HepG2 (cell line): ENCODE data around the gene SDR42E2. TPM values are rescaled to one million over a fixed set of nuclear protein-coding genes. Genes with fewer than 3 reads are reported as not detected.

ENCODE experiments used
- BRCA1 ChIP-seq: sonication (generic); formaldehyde crosslinking; IDR thresholded peaks from 2 replicates; pipeline ENCODE4 v1.4.0; 2020; ENCODE audit warnings: missing genetic modification reagents
- CHCHD3 ChIP-seq: sonication (generic); formaldehyde crosslinking; IDR thresholded peaks from 2 replicates; pipeline ENCODE4 v1.8.0; 2022; ENCODE audit warnings: mild to moderate bottlenecking, missing genetic modification reagents, moderate library complexity
- KDM3A ChIP-seq: IDR thresholded peaks from 2 replicates; pipeline ENCODE4 v1.6.1; 2018; ENCODE audit warnings: low read depth, missing compliant biosample characterization
- KLF9 ChIP-seq: IDR thresholded peaks from 2 replicates; pipeline ENCODE4 v1.6.1; 2016; ENCODE audit warnings: low read depth
- SIX4 ChIP-seq: sonication (generic); formaldehyde crosslinking; IDR thresholded peaks from 2 replicates; pipeline ENCODE4 v1.4.0; 2020; ENCODE audit warnings: missing genetic modification reagents
- SMAD9 ChIP-seq: sonication (generic); formaldehyde crosslinking; IDR thresholded peaks from 2 replicates; pipeline ENCODE4 v1.5.1; 2020; ENCODE audit warnings: mild to moderate bottlenecking, missing genetic modification reagents
- TGIF2 ChIP-seq: IDR thresholded peaks from 2 replicates; pipeline ENCODE4 v1.6.1; 2016; ENCODE audit warnings: control low read depth, missing compliant biosample characterization
- TMF1 ChIP-seq: sonication (generic); formaldehyde crosslinking; IDR thresholded peaks from 2 replicates; pipeline ENCODE4 v1.8.1; 2022; ENCODE audit warnings: low read depth, missing genetic modification reagents
- polyA plus RNA-seq, 8 experiments: library from polyadenylated mRNA; depleted of rRNA in 3 of 8; stranded (reverse) in 7 of 8; unstranded in 1 of 8; fragments of >200 nt; fragmentation: Illumina TruSeq in 4 of 8; extraction: Trizol in 4 of 8; gene quantifications; 2 replicates each; pipeline versions ENCODE4 v1.2.1 to v1.2.3, GENCODE V29; 2011 to 2016; ENCODE audit warnings: low read depth in 4 of 8, missing spikeins in 1 of 8, mixed read lengths in 1 of 8; ENCODE audit not compliant: insufficient read depth in 1 of 8
- total RNA-seq, 5 experiments: library from RNA; depleted of rRNA; stranded (reverse); fragments of >200 nt; fragmentation: Illumina TruSeq; extraction: Trizol; gene quantifications; 2 replicates each; pipeline ENCODE4 v1.2.3, GENCODE V29; 2016; ENCODE audit warnings: low read depth in 1 of 5
- TF ChIP-seq, protein P1 (sequence below): sonication (generic); formaldehyde crosslinking; IDR thresholded peaks from 2 replicates; pipeline ENCODE4 v1.8.0; 2022; ENCODE audit warnings: missing genetic modification reagents, mild to moderate bottlenecking, moderate library complexity, borderline replicate concordance
- TF ChIP-seq, protein P2 (sequence below): sonication (generic); formaldehyde crosslinking; IDR thresholded peaks from 2 replicates; pipeline ENCODE4 v1.9.0; 2021; ENCODE audit warnings: missing genetic modification reagents, borderline replicate concordance
- TF ChIP-seq, protein P3 (sequence below): IDR thresholded peaks from 2 replicates; pipeline ENCODE4 v1.6.1; 2012; ENCODE audit warnings: low read length, improper control_type of control experiment
- TF ChIP-seq, protein P4 (sequence below): IDR thresholded peaks from 2 replicates; pipeline ENCODE4 v1.6.1; 2018; ENCODE audit warnings: missing genetic modification reagents
- TF ChIP-seq, protein P5 (sequence below): sonication (generic); formaldehyde crosslinking; IDR thresholded peaks from 2 replicates; pipeline ENCODE4; 2020; ENCODE audit warnings: missing genetic modification reagents, mild to moderate bottlenecking, borderline replicate concordance
- TF ChIP-seq, protein P6 (sequence below): sonication (generic); formaldehyde crosslinking; IDR thresholded peaks from 2 replicates; pipeline ENCODE4 v1.4.0; 2020; ENCODE audit warnings: missing genetic modification reagents

The SDR42E2 gene
- total and polyA plus RNA-seq, 2 of the 13 experiments (the other 11 are each of a cell fraction or from before 2014, with no cell fraction given) = 0.05 to 0.11 TPM

DNA sequence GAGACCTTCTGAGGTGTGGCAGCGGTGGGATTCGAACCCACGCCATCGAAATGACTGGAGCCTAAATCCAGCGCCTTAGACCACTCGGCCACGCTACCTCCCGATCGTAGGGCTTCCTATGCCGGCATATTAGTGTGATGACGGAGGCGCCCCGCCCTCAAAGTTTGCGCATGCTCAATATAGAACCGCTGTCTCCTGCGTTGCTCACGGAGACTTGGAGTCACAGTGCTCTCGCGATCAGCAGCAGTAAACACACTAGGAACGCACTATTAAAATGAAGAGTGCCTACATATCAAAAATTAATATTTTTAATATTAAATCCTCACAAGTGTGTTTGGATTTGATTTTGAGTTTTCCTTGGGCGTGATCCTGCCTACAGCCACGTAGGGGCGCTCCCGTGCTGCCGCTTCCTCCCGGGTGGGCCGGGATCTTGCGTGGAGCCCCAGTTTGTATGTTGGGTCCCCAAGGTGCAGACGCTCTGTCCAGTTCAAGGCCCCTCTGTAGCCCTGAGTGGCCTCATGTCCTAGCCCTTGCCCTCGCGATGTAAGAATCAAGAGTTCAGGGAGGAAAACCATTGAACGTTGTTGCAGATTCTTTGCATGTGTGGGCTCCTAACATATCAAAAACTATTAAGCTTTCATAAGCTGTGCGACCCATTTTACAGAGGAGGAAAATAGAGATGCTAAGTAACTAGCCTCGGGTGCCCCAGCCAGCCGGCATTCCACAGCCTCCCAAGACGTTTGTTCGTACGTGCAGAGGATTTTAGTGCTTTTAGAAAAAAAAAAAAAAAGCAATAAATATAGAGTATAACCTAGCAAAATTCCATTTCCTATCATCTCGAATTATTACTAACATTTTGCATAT lies 33.6 kb downstream of the SDR42E2 start (continued):
- TF ChIP-seq, protein P1, sequence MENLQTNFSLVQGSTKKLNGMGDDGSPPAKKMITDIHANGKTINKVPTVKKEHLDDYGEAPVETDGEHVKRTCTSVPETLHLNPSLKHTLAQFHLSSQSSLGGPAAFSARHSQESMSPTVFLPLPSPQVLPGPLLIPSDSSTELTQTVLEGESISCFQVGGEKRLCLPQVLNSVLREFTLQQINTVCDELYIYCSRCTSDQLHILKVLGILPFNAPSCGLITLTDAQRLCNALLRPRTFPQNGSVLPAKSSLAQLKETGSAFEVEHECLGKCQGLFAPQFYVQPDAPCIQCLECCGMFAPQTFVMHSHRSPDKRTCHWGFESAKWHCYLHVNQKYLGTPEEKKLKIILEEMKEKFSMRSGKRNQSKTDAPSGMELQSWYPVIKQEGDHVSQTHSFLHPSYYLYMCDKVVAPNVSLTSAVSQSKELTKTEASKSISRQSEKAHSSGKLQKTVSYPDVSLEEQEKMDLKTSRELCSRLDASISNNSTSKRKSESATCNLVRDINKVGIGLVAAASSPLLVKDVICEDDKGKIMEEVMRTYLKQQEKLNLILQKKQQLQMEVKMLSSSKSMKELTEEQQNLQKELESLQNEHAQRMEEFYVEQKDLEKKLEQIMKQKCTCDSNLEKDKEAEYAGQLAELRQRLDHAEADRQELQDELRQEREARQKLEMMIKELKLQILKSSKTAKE (CRISPR knock-in tag) = no peak
- TF ChIP-seq, protein P2, sequence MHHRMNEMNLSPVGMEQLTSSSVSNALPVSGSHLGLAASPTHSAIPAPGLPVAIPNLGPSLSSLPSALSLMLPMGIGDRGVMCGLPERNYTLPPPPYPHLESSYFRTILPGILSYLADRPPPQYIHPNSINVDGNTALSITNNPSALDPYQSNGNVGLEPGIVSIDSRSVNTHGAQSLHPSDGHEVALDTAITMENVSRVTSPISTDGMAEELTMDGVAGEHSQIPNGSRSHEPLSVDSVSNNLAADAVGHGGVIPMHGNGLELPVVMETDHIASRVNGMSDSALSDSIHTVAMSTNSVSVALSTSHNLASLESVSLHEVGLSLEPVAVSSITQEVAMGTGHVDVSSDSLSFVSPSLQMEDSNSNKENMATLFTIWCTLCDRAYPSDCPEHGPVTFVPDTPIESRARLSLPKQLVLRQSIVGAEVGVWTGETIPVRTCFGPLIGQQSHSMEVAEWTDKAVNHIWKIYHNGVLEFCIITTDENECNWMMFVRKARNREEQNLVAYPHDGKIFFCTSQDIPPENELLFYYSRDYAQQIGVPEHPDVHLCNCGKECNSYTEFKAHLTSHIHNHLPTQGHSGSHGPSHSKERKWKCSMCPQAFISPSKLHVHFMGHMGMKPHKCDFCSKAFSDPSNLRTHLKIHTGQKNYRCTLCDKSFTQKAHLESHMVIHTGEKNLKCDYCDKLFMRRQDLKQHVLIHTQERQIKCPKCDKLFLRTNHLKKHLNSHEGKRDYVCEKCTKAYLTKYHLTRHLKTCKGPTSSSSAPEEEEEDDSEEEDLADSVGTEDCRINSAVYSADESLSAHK (CRISPR knock-in tag) = 0 out of 2 replicates have a peak, but pooled peaks have one; percentile 76
- TF ChIP-seq, protein P3, sequence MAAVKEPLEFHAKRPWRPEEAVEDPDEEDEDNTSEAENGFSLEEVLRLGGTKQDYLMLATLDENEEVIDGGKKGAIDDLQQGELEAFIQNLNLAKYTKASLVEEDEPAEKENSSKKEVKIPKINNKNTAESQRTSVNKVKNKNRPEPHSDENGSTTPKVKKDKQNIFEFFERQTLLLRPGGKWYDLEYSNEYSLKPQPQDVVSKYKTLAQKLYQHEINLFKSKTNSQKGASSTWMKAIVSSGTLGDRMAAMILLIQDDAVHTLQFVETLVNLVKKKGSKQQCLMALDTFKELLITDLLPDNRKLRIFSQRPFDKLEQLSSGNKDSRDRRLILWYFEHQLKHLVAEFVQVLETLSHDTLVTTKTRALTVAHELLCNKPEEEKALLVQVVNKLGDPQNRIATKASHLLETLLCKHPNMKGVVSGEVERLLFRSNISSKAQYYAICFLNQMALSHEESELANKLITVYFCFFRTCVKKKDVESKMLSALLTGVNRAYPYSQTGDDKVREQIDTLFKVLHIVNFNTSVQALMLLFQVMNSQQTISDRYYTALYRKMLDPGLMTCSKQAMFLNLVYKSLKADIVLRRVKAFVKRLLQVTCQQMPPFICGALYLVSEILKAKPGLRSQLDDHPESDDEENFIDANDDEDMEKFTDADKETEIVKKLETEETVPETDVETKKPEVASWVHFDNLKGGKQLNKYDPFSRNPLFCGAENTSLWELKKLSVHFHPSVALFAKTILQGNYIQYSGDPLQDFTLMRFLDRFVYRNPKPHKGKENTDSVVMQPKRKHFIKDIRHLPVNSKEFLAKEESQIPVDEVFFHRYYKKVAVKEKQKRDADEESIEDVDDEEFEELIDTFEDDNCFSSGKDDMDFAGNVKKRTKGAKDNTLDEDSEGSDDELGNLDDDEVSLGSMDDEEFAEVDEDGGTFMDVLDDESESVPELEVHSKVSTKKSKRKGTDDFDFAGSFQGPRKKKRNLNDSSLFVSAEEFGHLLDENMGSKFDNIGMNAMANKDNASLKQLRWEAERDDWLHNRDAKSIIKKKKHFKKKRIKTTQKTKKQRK = no peak
- TF ChIP-seq KLF9 (CRISPR knock-in tag) (peak; percentile 97), CHCHD3 (no peak), SIX4 (CRISPR knock-in tag) (peak; percentile 46), TGIF2 (CRISPR knock-in tag) (peak; percentile 86), TMF1 (CRISPR knock-in tag) (peak; percentile 76; the same call in 1 of the 2 replicates), KDM3A (peak; percentile 87; the same call in 1 of the 2 replicates), BRCA1 (CRISPR knock-in tag) (peak; percentile 34; the same call in 1 of the 2 replicates), SMAD9 (no peak)
- TF ChIP-seq, protein P4, sequence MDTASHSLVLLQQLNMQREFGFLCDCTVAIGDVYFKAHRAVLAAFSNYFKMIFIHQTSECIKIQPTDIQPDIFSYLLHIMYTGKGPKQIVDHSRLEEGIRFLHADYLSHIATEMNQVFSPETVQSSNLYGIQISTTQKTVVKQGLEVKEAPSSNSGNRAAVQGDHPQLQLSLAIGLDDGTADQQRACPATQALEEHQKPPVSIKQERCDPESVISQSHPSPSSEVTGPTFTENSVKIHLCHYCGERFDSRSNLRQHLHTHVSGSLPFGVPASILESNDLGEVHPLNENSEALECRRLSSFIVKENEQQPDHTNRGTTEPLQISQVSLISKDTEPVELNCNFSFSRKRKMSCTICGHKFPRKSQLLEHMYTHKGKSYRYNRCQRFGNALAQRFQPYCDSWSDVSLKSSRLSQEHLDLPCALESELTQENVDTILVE = peak; percentile 92; the same call in 1 of the 2 replicates
- TF ChIP-seq, protein P5, sequence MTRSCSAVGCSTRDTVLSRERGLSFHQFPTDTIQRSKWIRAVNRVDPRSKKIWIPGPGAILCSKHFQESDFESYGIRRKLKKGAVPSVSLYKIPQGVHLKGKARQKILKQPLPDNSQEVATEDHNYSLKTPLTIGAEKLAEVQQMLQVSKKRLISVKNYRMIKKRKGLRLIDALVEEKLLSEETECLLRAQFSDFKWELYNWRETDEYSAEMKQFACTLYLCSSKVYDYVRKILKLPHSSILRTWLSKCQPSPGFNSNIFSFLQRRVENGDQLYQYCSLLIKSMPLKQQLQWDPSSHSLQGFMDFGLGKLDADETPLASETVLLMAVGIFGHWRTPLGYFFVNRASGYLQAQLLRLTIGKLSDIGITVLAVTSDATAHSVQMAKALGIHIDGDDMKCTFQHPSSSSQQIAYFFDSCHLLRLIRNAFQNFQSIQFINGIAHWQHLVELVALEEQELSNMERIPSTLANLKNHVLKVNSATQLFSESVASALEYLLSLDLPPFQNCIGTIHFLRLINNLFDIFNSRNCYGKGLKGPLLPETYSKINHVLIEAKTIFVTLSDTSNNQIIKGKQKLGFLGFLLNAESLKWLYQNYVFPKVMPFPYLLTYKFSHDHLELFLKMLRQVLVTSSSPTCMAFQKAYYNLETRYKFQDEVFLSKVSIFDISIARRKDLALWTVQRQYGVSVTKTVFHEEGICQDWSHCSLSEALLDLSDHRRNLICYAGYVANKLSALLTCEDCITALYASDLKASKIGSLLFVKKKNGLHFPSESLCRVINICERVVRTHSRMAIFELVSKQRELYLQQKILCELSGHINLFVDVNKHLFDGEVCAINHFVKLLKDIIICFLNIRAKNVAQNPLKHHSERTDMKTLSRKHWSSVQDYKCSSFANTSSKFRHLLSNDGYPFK (CRISPR knock-in tag) = peak; percentile 84
- TF ChIP-seq, protein P6, sequence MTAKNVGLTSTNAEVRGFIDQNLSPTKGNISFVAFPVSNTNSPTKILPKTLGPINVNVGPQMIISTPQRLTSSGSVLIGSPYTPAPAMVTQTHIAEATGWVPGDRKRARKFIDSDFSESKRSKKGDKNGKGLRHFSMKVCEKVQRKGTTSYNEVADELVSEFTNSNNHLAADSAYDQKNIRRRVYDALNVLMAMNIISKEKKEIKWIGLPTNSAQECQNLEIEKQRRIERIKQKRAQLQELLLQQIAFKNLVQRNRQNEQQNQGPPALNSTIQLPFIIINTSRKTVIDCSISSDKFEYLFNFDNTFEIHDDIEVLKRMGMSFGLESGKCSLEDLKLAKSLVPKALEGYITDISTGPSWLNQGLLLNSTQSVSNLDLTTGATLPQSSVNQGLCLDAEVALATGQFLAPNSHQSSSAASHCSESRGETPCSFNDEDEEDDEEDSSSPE (CRISPR knock-in tag) = peak; percentile 70
